CD14-positive monocyte (primary cell): ENCODE results near the gene MYH9. TPM values are rescaled to one million over a fixed set of nuclear protein-coding genes. Genes with fewer than 3 reads are reported as not detected.

Experiments
- DNase-seq, 3 donors: peaks; one replicate each; pipeline ENCODE4 v3.0.0-alpha.2; 2011 to 2022
- H2AFZ ChIP-seq: 2 replicates; pipeline ENCODE4 v1.6.0; 2012; ENCODE audit warnings: mild to moderate bottlenecking, low read depth, low read length, inconsistent platforms; ENCODE audit not compliant: insufficient read depth, poor library complexity, severe bottlenecking
- H3K27ac ChIP-seq, 2 donors: 1 replicate in 1 of 2; 2 replicates in 1 of 2; pipeline ENCODE4 v1.5.1; 2012 to 2013; ENCODE audit warnings: low read length in 2 of 2, control low read depth in 1 of 2, inconsistent platforms in 1 of 2, low read depth in 1 of 2, mild to moderate bottlenecking in 1 of 2
- H3K27me3 ChIP-seq, 2 donors: one replicate each; pipeline versions ENCODE4 v1.6.0 to v1.6.1; 2011 to 2013; ENCODE audit warnings: low read length in 2 of 2; ENCODE audit not compliant: control insufficient read depth in 2 of 2, insufficient read depth in 2 of 2
- H3K36me3 ChIP-seq, 2 donors: replicated peaks in 1 of 2; 1 replicate in 1 of 2; 2 replicates in 1 of 2; pipeline versions ENCODE4 v1.5.1 to v1.6.1; 2012 to 2013; ENCODE audit warnings: low read length in 2 of 2, control low read depth in 1 of 2, inconsistent platforms in 1 of 2, mild to moderate bottlenecking in 1 of 2; ENCODE audit not compliant: insufficient read depth in 2 of 2, control insufficient read depth in 1 of 2
- H3K4me1 ChIP-seq, 2 donors: 1 replicate in 1 of 2; 2 replicates in 1 of 2; pipeline versions ENCODE4 v1.5.1 to v1.6.1; 2012 to 2013; ENCODE audit warnings: low read length in 2 of 2, control low read depth in 1 of 2, inconsistent platforms in 1 of 2, mild to moderate bottlenecking in 1 of 2, moderate library complexity in 1 of 2; ENCODE audit not compliant: insufficient read depth in 2 of 2, control insufficient read depth in 1 of 2
- H3K4me2 ChIP-seq: replicated peaks from 2 replicates; pipeline ENCODE3; 2012; ENCODE audit warnings: low read length, moderate library complexity, mild to moderate bottlenecking; ENCODE audit not compliant: poor library complexity, severe bottlenecking; ENCODE audit errors: extremely low read depth
- H3K4me3 ChIP-seq, 3 experiments: fragments of 200-600 bp in 1 of 3; sonication (generic) in 1 of 3; replicated peaks in 1 of 3; 1 replicate in 2 of 3; 2 replicates in 1 of 3; pipeline ENCODE4 v1.5.1; 2011 to 2013; ENCODE audit warnings: low read length in 3 of 3, mild to moderate bottlenecking in 3 of 3, control low read depth in 2 of 3, low read depth in 2 of 3, inconsistent platforms in 1 of 3, moderate library complexity in 1 of 3
- H3K79me2 ChIP-seq: 2 replicates; pipeline ENCODE4 v1.6.0; 2012; ENCODE audit warnings: mild to moderate bottlenecking, control low read depth, inconsistent platforms, low read length, moderate library complexity; ENCODE audit not compliant: insufficient read depth
- H3K9ac ChIP-seq: 2 replicates; pipeline ENCODE4 v1.6.0; 2017; ENCODE audit warnings: low read length, mild to moderate bottlenecking; ENCODE audit not compliant: insufficient read depth, poor library complexity, severe bottlenecking
- H3K9me3 ChIP-seq, 2 donors: replicated peaks in 1 of 2; 1 replicate in 1 of 2; 2 replicates in 1 of 2; pipeline versions ENCODE4 v1.5.1 to v1.6.1; 2012 to 2013; ENCODE audit warnings: low read length in 2 of 2, control low read depth in 1 of 2; ENCODE audit not compliant: control insufficient read depth in 1 of 2, insufficient read depth in 1 of 2
- H4K20me1 ChIP-seq: 2 replicates; pipeline ENCODE4 v1.6.0; 2012; ENCODE audit warnings: mild to moderate bottlenecking, low read length, control low read depth, moderate library complexity; ENCODE audit not compliant: insufficient read depth
- H3K27ac Mint-ChIP-seq, 7 donors: one replicate each; pipeline ENCODE4 v1.8.0; 2020; ENCODE audit warnings: mild to moderate bottlenecking in 7 of 7, mixed read lengths in 7 of 7, moderate library complexity in 6 of 7, inconsistent platforms in 2 of 7
- H3K27me3 Mint-ChIP-seq, 3 donors: one replicate each; pipeline ENCODE4 v1.8.0; 2021 to 2022; ENCODE audit warnings: low read depth in 3 of 3, mild to moderate bottlenecking in 3 of 3, mixed read lengths in 3 of 3, moderate library complexity in 3 of 3, inconsistent platforms in 1 of 3
- H3K36me3 Mint-ChIP-seq, 2 donors: one replicate each; pipeline ENCODE4 v1.8.0; 2020; ENCODE audit warnings: mixed read lengths in 2 of 2, inconsistent platforms in 1 of 2, mild to moderate bottlenecking in 1 of 2
- H3K4me1 Mint-ChIP-seq: one replicate; pipeline ENCODE4 v1.8.0; 2020; ENCODE audit warnings: mild to moderate bottlenecking, mixed read lengths
- H3K4me3 Mint-ChIP-seq, 2 donors: one replicate each; pipeline ENCODE4 v1.8.0; 2020; ENCODE audit warnings: mild to moderate bottlenecking in 2 of 2, mixed read lengths in 2 of 2, moderate library complexity in 1 of 2
- H3K9me3 Mint-ChIP-seq, 7 donors: one replicate each; pipeline ENCODE4 v1.8.0; 2020 to 2022; ENCODE audit warnings: mixed read lengths in 7 of 7, mild to moderate bottlenecking in 6 of 7, moderate library complexity in 6 of 7, inconsistent platforms in 2 of 7
- WGBS: methylation state at CpG from one replicate; pipeline ENCODE4 v1.1.5; 2013; ENCODE audit warnings: missing lambda C conversion rate; ENCODE audit not compliant: insufficient coverage; 5-methylcytosine and 5-hydroxymethylcytosine counted together
- intact Hi-C, 2 donors: fragments of 100-400 bp; cut with micrococcal nuclease; formaldehyde crosslinking; loops; one replicate each; pipeline versions ENCODE4 v1.15.0 to v1.15.1; 2023
- polyA plus RNA-seq, 3 donors: library from polyadenylated mRNA; depleted of rRNA in 1 of 3; unstranded in 2 of 3; stranded (reverse) in 1 of 3; fragments of 300-500 nt in 2 of 3; fragments of >200 nt in 1 of 3; fragmentation: Illumina TruSeq in 2 of 3; gene quantifications; 1 replicate in 2 of 3; 2 replicates in 1 of 3; pipeline ENCODE4 v1.2.3, GENCODE V29; 2012 to 2021
- TF ChIP-seq, protein P1 (sequence below): fragments of 200-600 bp; IDR thresholded peaks from one replicate; pipeline ENCODE4 v1.8.0; 2022; ENCODE audit warnings: antibody characterized with exemption, mild to moderate bottlenecking

The MYH9 gene
- polyA plus RNA-seq, 3 donors, result 35.6 to 163 (median 79.5) TPM

- Histone ChIP-seq H3K27me3 (no peaks in the 10 kb centered on the region), H3K9ac (no peak overlapping the region), H2AFZ (no peak overlapping the region), H3K4me1 (no peaks in the 10 kb centered on the region), H3K36me3 (no peaks in the 10 kb centered on the region), H3K4me3 (no peak overlapping the region), H3K79me2 (no peaks in the 10 kb centered on the region), H3K27ac (no peak overlapping the region), H3K4me2 (no peak overlapping the region), H3K9me3 (no peaks in the 10 kb centered on the region), H4K20me1 (no peaks in the 10 kb centered on the region)
- peaks cover 0 to 4% (median 0%) of the 10 kb centered on the region in 3 donors for H3K27me3 Mint-ChIP-seq
- H3K4me1 Mint-ChIP-seq, result no peaks in the 10 kb centered on the region
- intact Hi-C loops, result no loop called here
- H3K4me3 Mint-ChIP-seq, result no peak overlapping the region
- no peak for DNase-seq
- WGBS, result 86% methylated on average over 1 of the region's 4 CpGs
- no peak overlapping the region for H3K27ac Mint-ChIP-seq
- H3K9me3 Mint-ChIP-seq, result peaks cover 0 to 11% (median 5%) of the 10 kb centered on the region in 7 donors
- TF ChIP-seq, protein P1, sequence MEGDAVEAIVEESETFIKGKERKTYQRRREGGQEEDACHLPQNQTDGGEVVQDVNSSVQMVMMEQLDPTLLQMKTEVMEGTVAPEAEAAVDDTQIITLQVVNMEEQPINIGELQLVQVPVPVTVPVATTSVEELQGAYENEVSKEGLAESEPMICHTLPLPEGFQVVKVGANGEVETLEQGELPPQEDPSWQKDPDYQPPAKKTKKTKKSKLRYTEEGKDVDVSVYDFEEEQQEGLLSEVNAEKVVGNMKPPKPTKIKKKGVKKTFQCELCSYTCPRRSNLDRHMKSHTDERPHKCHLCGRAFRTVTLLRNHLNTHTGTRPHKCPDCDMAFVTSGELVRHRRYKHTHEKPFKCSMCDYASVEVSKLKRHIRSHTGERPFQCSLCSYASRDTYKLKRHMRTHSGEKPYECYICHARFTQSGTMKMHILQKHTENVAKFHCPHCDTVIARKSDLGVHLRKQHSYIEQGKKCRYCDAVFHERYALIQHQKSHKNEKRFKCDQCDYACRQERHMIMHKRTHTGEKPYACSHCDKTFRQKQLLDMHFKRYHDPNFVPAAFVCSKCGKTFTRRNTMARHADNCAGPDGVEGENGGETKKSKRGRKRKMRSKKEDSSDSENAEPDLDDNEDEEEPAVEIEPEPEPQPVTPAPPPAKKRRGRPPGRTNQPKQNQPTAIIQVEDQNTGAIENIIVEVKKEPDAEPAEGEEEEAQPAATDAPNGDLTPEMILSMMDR, result no peak
- no peaks in the 10 kb centered on the region for H3K36me3 Mint-ChIP-seq
Observed at GRCh38 chr22:36245805-36246356, 141.9 kb downstream of the MYH9 start.

- no peak overlapping the region for H3K4me2 ChIP-seq
- no peak overlapping the region for H3K4me3 Mint-ChIP-seq
Observed at GRCh38 chr22:36244522-36245391, 143.0 kb downstream of the MYH9 start.

More at GRCh38 chr22:36244522-36245391, 143.0 kb downstream of the MYH9 start:
- no peaks in the 10 kb centered on the region for H3K9me3 ChIP-seq
- intact Hi-C loops, result no loop called here
- WGBS, result 100% methylated on average over 4 of the region's 5 CpGs
- no peak overlapping the region for H3K4me3 ChIP-seq
- no peak overlapping the region for H2AFZ ChIP-seq
- Mint-ChIP-seq H3K9me3 (peaks cover 0 to 11% (median 5%) of the 10 kb centered on the region in 7 donors), H3K27me3 (peaks cover 0 to 4% (median 0%) of the 10 kb centered on the region in 3 donors), H3K36me3 (no peaks in the 10 kb centered on the region), H3K27ac (no peak overlapping the region), H3K4me1 (peaks cover 3% of the 10 kb centered on the region)
- H3K9ac ChIP-seq, result no peak overlapping the region
- no peaks in the 10 kb centered on the region for H3K36me3 ChIP-seq
- H3K79me2 ChIP-seq, result no peaks in the 10 kb centered on the region
- peaks cover under 1 to 2% of the 10 kb centered on the region in 2 donors for H3K4me1 ChIP-seq
- TF ChIP-seq, protein P1, result no peak
- H3K27ac ChIP-seq, result no peak overlapping the region
- H4K20me1 ChIP-seq, result no peaks in the 10 kb centered on the region
- DNase-seq, result no peak
- H3K27me3 ChIP-seq, result no peaks in the 10 kb centered on the region
